Pulmonary artery endothelial cell (primary cell): ENCODE results near the gene MROH8. TPM values are rescaled to one million over a fixed set of nuclear protein-coding genes. Genes with fewer than 3 reads are reported as not detected.
"Not testable (repeated sequence)": the region's sequence is repeated elsewhere in the genome, so short reads cannot be mapped to it uniquely, and the experiment has no call there.

Source experiments
- DNase-seq: peaks from one replicate; pipeline ENCODE4 v3.0.0-alpha.2; 2011; ENCODE audit warnings: low read depth, low spot score
- total RNA-seq: library from RNA; depleted of rRNA; stranded (reverse); fragments of >200 nt; gene quantifications from 2 replicates; pipeline ENCODE4 v1.2.3, GENCODE V29; 2014

MROH8 gene
- total RNA-seq, 1 donor from 2014 or later: 0.86 TPM

GRCh38 chr20:37155987-37156386, 23.4 kb downstream of the MROH8 start:
- no peak for DNase-seq

GRCh38 chr20:37154684-37155298, 24.6 kb downstream of the MROH8 start:
- DNase-seq: no peak

- no peak for DNase-seq
These were observed 27.1 kb downstream of the MROH8 start for GRCh38 chr20:37152284-37152683.

- DNase-seq: no peak
These were observed 27.8 kb downstream of the MROH8 start for GRCh38 chr20:37151529-37151928.

GRCh38 chr20:37150864-37151263, 28.5 kb downstream of the MROH8 start:
- not testable (repeated sequence) for DNase-seq

- DNase-seq: no peak
These were observed 32.1 kb downstream of the MROH8 start for GRCh38 chr20:37147250-37147649.

- DNase-seq: no peak
These were observed 34.4 kb downstream of the MROH8 start for GRCh38 chr20:37144856-37145404.

- DNase-seq: no peak
These were observed 36.6 kb downstream of the MROH8 start for GRCh38 chr20:37142708-37143107.

GRCh38 chr20:37137547-37137946, 41.8 kb downstream of the MROH8 start:
- no peak for DNase-seq

DNA sequence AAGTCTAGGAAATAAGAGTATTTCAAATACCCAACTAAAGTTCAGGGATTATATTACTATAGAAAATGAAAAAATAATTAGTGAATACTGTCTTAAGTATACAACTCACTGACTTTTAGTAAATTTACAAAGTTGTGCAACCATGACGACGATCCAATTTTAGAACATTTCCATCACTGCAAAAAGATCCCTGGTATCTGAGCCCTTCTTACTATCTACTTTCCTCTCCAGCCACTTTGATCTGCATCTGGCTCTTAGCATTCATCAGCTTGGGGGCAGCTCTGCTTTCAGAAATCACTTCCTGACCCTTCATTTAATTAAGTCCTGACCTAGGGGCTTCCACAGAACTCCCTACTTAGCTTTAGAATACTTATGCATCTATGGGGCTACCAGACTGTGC, 45.4 kb downstream of the MROH8 start:
- no peak for DNase-seq

DNA sequence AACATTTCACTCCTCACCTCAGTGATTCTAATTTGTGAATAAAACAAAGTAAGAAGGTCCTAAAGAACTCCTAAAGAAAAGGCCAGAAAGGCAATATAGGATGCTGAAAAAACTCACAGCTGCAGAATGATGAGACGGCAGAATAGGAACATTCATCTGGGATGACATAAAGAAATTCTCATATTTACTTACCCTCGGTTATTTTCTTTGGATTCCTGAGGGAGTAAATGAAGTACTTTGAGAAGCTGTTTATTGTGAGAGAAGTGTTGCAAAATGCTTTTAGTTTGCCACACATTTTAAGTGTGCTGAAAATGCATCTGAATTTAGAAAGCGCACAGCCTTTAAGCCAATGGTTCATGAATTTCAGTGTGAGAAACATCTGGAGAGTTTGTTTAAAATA, 47.9 kb downstream of the MROH8 start:
- DNase-seq: no peak

GRCh38 chr20:37128803-37129202, 50.5 kb downstream of the MROH8 start:
- DNase-seq: no peak

DNA sequence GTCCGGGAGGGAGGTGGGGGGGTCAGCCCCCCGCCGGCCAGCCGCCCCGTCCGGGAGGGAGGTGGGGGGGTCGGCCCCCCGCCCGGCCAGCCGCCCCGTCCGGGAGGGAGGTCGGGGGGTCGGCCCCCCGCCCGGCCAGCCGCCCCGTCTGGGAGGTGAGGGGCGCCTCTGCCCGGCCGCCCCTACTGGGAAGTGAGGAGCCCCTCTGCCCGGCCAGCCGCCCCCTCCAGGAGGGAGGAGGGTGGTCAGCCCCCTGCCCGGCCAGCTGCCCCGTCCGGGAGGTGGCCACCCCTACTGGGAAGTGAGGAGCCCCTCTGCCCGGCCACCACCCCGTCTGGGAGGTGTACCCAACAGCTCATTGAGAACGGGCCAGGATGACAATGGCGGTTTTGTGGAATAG, 53.1 kb downstream of the MROH8 start:
- not testable (repeated sequence) for DNase-seq

- no peak for DNase-seq
These were observed 55.9 kb downstream of the MROH8 start for GRCh38 chr20:37123441-37123840.

DNA sequence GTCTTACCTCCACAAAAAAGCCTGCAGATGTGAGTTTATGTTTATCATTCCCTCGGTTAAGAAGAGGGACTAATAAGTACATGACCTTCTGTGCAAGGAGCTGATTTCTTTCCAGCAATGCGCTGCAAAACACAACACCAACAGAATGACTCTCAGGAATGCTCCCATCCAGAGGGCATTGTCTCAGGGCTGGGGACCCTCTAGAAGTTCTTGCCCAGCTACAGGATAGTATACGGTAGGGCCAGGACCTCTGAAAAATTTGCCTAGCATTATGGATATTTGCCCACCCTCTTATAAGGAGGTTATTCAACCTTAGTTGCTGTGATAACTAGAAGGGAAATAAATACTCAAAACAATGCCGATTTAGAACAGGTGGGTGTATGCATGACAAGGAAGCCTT, 58.9 kb downstream of the MROH8 start:
- DNase-seq: no peak

DNA sequence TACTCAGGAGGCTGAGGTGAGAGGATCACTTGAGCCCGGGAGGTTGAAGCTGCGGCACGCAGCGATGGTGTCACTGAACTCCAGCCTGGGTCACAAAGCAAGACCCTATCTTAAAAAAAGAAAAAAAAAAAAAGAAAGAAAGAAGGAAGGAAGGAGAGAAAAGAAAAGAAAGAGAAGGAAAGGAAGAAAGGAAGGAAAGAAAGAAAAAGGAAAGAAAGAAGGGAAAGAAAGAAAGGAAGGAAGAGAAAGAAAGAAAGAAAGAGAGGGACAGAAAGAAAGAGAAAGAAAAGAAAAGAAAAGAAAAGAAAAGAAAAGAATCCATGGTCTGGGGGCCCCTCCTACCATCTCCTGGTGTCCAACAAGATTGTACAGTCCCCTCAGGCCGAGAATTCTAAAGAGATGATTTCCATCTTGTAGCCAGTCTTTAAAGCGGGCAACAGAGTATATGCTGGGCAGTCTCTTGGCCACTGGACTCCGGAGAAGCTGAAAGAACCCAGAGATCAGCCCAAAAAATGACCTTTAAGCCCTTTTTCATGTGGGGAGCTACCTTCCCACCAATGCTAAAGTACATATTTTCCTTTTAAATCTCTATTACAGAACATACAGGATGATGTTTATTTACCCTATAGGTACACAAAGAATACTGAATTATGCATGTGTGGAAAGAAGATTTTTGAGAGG, 59.9 kb downstream of the MROH8 start:
- DNase-seq: no peak

- no peak for DNase-seq
These were observed 65.3 kb downstream of the MROH8 start for GRCh38 chr20:37114012-37114411.

DNA sequence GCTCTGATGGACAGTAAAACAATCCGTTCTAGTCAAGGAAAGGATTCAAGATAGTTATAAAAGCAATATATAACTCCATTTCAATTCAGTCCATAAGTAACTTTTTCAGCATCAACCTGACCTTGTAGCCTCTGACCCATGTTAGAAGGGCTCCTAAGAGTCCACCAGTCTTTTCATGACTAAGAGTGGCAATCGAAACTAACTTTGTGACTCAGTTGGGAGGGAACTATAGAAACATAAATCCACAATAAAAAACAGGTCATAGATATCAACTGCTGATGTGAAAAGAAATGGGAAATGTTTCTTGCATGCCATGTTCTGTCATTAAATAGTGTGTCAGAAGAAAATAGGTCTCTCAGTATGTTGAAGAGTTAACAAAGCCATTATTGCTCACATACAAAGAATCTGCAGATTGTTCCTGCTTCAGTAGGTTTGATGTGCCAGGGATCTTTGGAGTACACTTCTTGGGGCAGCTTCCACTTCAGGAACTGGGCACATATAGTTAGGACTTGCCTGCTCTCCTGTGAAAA, 67.4 kb downstream of the MROH8 start:
- DNase-seq: no peak

GRCh38 chr20:37108676-37109075, 70.7 kb downstream of the MROH8 start:
- DNase-seq: no peak

DNA sequence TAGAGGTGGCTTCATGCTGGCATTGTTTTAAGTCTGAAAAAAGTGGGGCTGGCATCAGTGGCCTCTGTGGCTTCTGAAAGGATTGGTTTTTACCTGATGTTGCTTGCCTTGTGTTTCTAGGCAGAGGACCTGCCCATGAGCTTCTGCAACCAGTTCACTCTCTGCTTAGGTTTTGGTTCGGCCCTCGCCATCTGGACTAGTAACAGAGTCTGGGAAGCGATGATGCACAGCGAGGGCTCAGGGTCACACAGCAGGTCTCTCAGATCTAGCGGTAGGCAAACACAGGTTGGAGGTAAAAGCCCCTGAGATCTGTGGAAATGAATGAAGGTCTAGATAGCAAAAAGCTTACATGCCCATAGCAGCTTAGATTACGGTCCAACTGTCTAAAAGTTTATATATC, 76.8 kb downstream of the MROH8 start:
- DNase-seq: no peak

DNA sequence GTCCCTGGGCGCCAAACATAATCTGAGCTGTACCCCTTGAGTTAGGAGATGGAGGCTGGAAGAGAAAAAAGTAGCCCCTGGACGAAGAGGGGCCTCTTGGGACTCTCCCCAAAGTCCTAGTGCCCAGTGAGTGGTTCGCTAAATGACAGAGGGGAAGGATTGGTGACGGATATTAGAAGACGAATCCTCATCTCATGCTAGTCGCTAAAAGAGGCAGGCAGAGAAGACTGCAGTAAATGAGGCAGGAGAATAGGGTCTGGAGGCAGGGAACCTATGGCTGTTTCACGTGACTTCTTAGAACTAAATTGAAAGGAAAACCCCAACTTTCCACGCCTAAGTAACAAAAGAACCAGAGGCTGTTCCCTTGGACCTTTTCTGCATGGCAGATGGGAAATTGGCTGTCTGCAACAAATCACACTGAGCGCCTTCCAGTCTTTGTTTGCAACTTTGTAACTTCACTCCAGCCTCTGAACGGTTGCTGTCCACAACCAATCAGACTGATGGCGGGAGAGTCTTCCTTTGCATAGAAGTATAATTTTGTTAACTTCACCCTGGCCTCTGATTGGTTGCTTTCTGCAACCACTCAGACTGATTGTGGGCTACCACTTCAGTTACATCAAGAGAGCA, 82.8 kb downstream of the MROH8 start:
- DNase-seq: no peak
